ENCODE data around the gene GJA4.

- no peak for TF ChIP-seq USF2 (IDR thresholded peaks at IDR 0.05; ENCODE audit: low read length)
- TF ChIP-seq MAX (IDR thresholded peaks at IDR 0.05), result no peak
- no peak for TF ChIP-seq ATF3 (IDR thresholded peaks at IDR 0.05; ENCODE audit: insufficient read depth, low read depth, low read length)
- TF ChIP-seq BACH1 (IDR thresholded peaks at IDR 0.05; ENCODE audit: low read length), result no peak
- TF ChIP-seq BRCA1 (IDR thresholded peaks at IDR 0.05; ENCODE audit: low read depth, low read length), result no peak
- TF ChIP-seq TEAD4 (IDR thresholded peaks at IDR 0.05; ENCODE audit: low read depth, low read length), result no peak
- no peak for TF ChIP-seq CTCF (IDR thresholded peaks at IDR 0.05; ENCODE audit: control extremely low read depth in 1 of 3, insufficient read depth in 1 of 3, low read depth in 1 of 3, low read length in 3 of 3)
- TF ChIP-seq SIN3A (conservative IDR thresholded peaks at IDR 0.05 in 1 of 2, IDR thresholded peaks at IDR 0.05 in 1 of 2; ENCODE audit: low read depth in 1 of 2, low read length in 2 of 2), result no peak
Measured at GRCh38 chr1:34743775-34744174, 49.0 kb upstream of the GJA4 start.
